GM19324 (cell line): ENCODE data around the gene NUBP2.
"Not testable (repeated sequence)": the region's sequence is repeated elsewhere in the genome, so short reads cannot be mapped to it uniquely, and the experiment has no call there.

Experiments used
- ATAC-seq: cut with Tn5 transposase; IDR thresholded peaks from one replicate; pipeline ENCODE4 v1.9.1; 2021; ENCODE audit warnings: mild to moderate bottlenecking, moderate library complexity; ENCODE audit not compliant: unreplicated experiment, low FRiP score

NUBP2 gene

DNA sequence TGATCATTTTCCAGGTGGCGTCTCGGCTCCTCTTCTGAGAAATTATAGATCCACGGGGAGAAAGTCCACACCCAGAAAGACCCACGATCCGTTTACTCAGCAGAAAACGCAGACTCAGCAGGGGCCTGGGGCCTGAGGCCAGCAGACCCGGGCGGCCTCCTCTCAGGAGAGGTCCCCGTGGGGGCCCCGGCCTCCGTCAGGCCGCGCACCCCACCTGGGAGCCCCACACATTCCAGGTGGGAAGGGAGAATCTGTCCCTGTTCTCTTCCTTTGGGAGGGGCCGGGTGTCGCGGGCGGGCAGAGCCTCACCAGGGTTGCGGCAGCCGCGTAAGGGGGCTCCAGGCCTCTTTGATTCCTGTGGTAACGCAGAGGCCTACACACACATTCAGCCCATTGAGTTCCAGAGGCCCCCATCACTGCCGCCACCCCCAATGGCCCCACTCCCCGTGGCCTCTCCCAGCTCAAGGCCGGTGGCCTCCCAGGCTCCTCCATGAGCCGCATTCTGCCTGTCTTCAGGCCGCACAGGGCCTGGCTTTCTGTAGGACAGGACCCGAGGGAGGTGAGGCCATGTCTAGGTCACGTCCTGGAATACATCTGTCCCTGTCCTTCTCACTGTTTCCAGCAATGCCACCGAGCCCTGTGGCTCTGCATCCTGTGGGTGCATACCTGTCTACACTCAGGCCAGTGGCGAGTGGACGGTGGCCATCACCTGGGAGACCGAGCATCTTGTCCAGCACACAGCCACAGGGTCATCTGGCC lies 12.3 kb downstream of the NUBP2 start:
- ATAC-seq, result no peak

GRCh38 chr16:1799263-1799662 lies 16.5 kb downstream of the NUBP2 start:
- ATAC-seq, result not testable (repeated sequence)

DNA sequence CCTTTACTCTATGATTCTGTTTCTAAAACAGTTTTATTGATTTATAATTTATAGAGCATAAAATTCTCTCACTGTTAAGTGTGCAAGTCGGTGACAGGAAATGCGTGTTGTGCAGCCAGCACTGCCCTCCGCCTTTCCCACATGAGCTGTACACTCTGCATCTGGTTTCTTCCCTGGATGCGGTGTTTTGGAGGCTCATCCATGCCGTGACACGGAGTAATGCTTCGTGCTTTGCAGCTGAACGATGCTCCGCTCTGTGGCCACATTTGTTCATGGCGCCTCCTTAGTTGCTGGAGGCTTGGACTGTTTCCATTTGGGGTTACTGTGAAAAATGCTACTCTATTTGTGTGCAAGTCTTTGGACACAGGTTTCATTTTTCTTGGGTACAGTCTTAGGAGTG lies 17.9 kb downstream of the NUBP2 start:
- ATAC-seq, result no peak

GRCh38 chr16:1807626-1808025 lies 24.9 kb downstream of the NUBP2 start:
- no peak for ATAC-seq

- no peak for ATAC-seq
These were observed 25.9 kb downstream of the NUBP2 start for GRCh38 chr16:1808691-1809090.

GRCh38 chr16:1809281-1809801 lies 26.6 kb downstream of the NUBP2 start:
- ATAC-seq, result no peak

- no peak for ATAC-seq
These were observed 27.3 kb downstream of the NUBP2 start for GRCh38 chr16:1810106-1810505.

GRCh38 chr16:1810536-1810935 lies 27.8 kb downstream of the NUBP2 start:
- no peak for ATAC-seq

GRCh38 chr16:1812732-1813163 lies 30.0 kb downstream of the NUBP2 start:
- no peak for ATAC-seq

- ATAC-seq, result no peak
These were observed 32.7 kb downstream of the NUBP2 start for GRCh38 chr16:1815461-1815860.

GRCh38 chr16:1816396-1817275 lies 33.9 kb downstream of the NUBP2 start:
- ATAC-seq, result no peak

DNA sequence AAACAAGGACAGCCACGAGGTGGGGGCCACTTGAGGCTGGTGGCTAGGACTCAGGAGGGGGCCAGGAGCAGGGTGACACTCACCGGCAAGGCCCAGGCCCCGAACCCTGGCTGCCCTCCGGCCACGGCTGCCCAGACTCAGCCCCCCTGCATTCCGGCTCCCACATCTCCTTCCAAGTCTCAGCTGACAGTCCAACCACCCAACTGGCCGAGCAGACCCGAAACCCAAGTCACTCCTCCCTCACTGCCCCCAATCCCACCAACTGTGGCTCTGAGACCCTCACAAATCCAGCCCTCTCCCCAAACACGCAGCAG lies 34.5 kb downstream of the NUBP2 start:
- no peak for ATAC-seq

DNA sequence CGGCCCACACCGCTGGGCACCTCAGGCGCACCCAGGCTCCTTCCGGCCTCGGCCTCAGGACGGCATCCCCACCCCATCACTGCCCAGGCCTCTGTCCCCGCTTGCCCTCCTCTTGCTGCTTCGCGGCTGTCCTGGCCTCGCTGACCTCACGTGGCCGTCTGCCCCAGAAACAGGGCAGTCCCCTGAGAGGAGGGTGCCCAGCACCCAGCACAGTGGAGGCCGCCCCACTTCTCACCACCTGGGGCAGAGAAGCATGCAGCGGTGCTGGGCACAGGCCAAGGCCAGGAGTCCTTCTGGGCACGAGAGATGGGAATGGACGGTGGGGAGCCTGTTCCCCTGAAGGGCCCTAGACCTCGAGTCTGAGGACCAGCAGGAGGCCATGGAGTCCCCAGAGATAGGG lies 35.0 kb downstream of the NUBP2 start:
- ATAC-seq, result no peak

DNA sequence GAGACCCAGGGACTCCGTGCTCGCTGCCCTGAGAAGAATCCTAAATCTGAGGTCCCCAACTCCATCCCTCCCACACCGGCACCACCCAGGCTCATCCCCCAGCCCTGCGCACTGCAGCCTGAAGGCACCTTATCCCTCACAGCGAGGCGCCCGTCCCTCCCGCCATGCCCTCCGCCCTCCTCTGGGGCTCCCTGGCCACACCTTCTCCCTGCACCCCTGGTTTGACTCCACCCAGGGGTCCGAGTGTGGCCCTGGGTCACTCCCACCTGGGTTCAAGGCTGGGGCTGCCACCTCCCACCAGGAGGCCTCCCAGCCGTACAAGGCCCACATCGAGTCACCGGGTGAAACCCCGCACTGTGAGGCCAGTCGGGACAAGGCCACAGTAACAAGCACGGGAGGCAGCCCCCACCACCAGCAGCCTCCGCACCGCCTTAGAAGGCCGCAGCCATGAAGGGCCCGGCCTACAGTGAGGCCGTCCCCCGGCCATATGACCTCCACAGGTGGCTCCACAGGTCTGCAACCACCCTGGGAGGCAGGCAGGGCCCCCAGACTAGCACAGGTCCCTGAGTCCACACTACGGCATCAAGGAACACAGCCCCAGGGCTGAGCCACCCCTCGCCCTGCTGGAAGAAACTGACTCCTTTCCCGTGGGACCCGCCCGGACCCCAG lies 35.6 kb downstream of the NUBP2 start:
- ATAC-seq, result no peak

GRCh38 chr16:1818873-1819525 lies 36.2 kb downstream of the NUBP2 start:
- no peak for ATAC-seq

DNA sequence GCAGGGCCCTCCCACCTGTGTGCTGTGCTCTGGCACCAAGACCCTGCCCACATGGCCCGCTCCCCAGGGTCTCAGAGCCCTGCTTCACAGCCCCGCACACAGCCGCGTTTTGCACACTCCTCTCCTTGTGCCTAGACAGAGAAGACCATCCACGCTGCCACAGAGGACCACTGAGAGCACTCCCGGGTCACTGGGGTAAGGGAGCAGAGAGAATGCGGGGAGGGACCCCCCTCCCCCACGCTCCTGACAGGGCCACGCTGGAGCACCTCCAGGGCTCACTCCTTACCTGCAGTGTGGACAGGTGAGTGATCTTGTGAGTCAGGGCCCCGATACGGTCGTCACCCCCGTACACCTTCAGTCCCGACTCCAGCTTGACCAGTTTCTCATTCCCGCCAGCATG lies 36.9 kb downstream of the NUBP2 start:
- ATAC-seq, result no peak

DNA sequence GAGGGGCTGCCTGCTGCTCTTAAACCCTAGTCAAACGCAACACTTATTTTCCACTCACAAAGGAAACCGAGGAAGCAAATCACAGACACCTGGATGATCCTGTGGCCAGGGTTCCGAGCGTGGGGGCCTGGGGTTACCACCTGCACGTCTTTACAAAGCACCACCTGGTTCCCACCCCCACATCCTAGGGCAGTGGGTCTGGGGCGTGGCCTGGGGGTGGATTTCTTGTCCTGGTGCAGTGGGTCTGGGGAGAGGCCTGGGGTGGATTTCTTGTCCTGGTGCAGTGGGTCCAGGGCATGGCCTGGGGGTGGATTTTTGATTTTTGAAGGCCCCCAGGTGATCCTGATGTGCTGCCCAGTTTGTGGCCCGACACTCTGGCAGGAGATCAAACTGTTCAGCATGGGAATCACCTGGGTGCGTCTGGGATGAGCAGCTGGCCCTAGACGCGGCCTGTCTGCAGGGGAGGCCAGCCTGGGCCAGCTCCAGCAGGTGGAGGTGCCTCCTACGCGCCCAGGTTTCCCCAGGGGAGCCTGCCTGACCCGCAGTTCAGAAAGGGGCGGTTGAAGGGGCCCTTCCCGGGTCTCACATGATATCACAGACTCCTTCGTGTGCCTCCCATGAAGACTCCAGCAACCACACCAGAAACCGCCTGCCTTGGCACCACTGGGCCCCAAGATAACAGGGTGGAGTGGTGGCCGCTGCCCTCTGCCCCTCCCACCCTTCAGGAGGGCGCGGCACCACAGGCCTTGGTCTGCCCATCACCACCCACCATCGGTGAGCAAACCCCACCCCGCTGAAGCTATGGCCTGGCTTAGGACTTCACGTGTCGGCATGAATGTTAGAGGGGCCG lies 37.6 kb downstream of the NUBP2 start:
- ATAC-seq, result no peak

DNA sequence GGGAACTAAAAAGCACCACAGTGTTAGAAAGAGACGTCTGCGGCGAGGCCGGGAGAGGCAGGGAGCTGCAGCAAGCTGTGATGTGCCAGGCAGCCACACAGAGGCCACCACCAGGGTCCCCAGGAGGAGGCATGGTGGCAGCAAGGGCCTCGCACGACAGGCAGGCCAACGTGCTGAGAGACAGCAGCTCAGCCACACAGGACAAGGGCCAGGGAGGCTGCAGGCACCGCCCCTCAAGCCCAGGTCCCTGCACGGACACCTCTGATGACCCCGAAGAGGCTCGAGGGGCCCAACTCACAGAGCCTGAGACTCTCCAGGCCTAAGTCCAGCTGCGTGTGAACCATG lies 38.2 kb downstream of the NUBP2 start:
- ATAC-seq, result no peak

DNA sequence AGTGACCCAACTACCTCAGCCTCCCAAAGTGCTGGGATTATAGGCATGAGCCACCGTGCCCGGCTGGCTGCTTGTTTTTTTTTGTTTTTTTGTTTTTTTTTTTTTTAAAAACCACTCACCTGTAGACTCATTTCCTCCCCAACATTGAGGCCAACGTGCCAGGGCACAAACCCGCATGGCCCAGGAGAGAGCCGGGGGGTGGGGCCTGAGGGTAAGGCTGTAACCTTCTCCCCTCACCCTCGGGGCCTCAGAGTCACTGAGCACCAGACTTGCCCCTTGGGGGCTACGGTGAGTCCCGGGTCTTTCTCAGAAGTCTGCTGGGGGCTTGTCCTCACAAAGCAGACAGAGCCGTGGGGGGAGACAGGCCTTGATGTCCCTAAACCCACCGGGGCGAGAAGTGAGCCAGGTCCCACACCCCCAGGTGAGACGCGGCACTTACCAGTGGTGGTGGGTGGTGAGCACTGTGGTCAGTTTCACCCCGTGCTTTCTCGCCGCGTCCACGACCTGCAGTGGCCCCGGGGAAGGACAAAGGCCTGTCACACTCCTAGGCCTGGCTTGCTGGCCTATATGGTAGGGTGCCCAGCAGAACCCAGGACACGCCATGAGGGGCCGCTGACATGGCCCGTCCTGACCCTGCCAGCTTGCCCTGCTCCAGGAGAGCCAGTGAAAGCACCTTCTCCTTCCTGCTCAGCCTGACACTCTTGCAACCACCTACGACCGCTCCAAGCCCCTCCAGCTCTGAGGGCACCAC lies 39.3 kb downstream of the NUBP2 start:
- ATAC-seq, result no peak
